ENCODE results near the gene MIS12. TPM values are rescaled to one million over a fixed set of nuclear protein-coding genes. Genes with fewer than 3 reads are reported as not detected.

The MIS12 gene
- total and polyA plus RNA-seq, 2 of the 13 experiments (the other 11 are each of a cell fraction or from before 2014, with no cell fraction given) = 13.4 to 28.0 TPM

GRCh38 chr17:5485270-5486205 is 828 bp upstream of the MIS12 start, which contains the start of gene DERL2 (continued):
- peak; percentile 91 for TF ChIP-seq KDM5A (IDR thresholded peaks at IDR 0.05; ENCODE audit: borderline replicate concordance, low read length)
- TF ChIP-seq ZSCAN22 (CRISPR knock-in tag; IDR thresholded peaks at IDR 0.05) = no peak
- no peak for TF ChIP-seq HNF1B (CRISPR knock-in tag; IDR thresholded peaks at IDR 0.05)
- TF ChIP-seq HNRNPK (IDR thresholded peaks at IDR 0.05; ENCODE audit: low read depth, low read length, poor library complexity, severe bottlenecking) = peak; percentile 54
- TF ChIP-seq ZNF354B (CRISPR knock-in tag; IDR thresholded peaks at IDR 0.05) = no peak
- no peak for TF ChIP-seq ARNTL (CRISPR knock-in tag; IDR thresholded peaks at IDR 0.05)
- no peak for TF ChIP-seq ZFP1 (CRISPR knock-in tag; IDR thresholded peaks at IDR 0.05)
- no peak for TF ChIP-seq ZNF121 (CRISPR knock-in tag; IDR thresholded peaks at IDR 0.05)
- TF ChIP-seq BRD4 (CRISPR knock-in tag; IDR thresholded peaks at IDR 0.05) = peak; percentile 57; the same call in 1 of the 2 replicates
- peak; percentile 48; the same call in 1 of the 2 replicates for TF ChIP-seq GABPB1 (CRISPR knock-in tag; IDR thresholded peaks at IDR 0.05)
- TF ChIP-seq ZNF570 (CRISPR knock-in tag; IDR thresholded peaks at IDR 0.05; ENCODE audit: borderline replicate concordance) = no peak
- TF ChIP-seq ATAD3A (CRISPR knock-in tag; IDR thresholded peaks at IDR 0.05) = no peak
- no peak for TF ChIP-seq CHD4 (IDR thresholded peaks at IDR 0.05; ENCODE audit: borderline replicate concordance, low read length)
- TF ChIP-seq ZNF101 (CRISPR knock-in tag; IDR thresholded peaks at IDR 0.05; ENCODE audit: borderline replicate concordance, low read depth) = no peak
- no peak for TF ChIP-seq ZNF883 (CRISPR knock-in tag; IDR thresholded peaks at IDR 0.05; ENCODE audit: not compliant biosample characterization)
- TF ChIP-seq ZBTB3 (CRISPR knock-in tag; IDR thresholded peaks at IDR 0.05; ENCODE audit: borderline replicate concordance, low read depth) = no peak
- TF ChIP-seq ZNF878 (CRISPR knock-in tag; IDR thresholded peaks at IDR 0.05) = no peak
- TF ChIP-seq ZMYM4 (CRISPR knock-in tag; IDR thresholded peaks at IDR 0.05) = no peak
- no peak for TF ChIP-seq NR2F6 (IDR thresholded peaks at IDR 0.05)
- no peak for TF ChIP-seq NR2F6 (CRISPR knock-in tag; IDR thresholded peaks at IDR 0.05)
- no peak for TF ChIP-seq ZNF12 (CRISPR knock-in tag; IDR thresholded peaks at IDR 0.05)
- no peak for TF ChIP-seq NCOA1 (CRISPR knock-in tag; IDR thresholded peaks at IDR 0.05)
- no peak for TF ChIP-seq MTA1 (CRISPR knock-in tag; IDR thresholded peaks at IDR 0.05; ENCODE audit: borderline replicate concordance)
- TF ChIP-seq ZNF18 (CRISPR knock-in tag; IDR thresholded peaks at IDR 0.05; ENCODE audit: insufficient replicate concordance) = no peak
- no peak for TF ChIP-seq ZNF614 (CRISPR knock-in tag; IDR thresholded peaks at IDR 0.05; ENCODE audit: borderline replicate concordance)
- TF ChIP-seq POLR2AphosphoS5 (IDR thresholded peaks at IDR 0.05; ENCODE audit: low read depth, low read length) = peak; percentile 38; the same call in 1 of the 2 replicates
- TF ChIP-seq ZNF253 (CRISPR knock-in tag; IDR thresholded peaks at IDR 0.05; ENCODE audit: borderline replicate concordance) = no peak
- TF ChIP-seq ZSCAN20 (CRISPR knock-in tag; IDR thresholded peaks at IDR 0.05; ENCODE audit: borderline replicate concordance) = no peak
- peak; percentile 33; the same call in 1 of the 2 replicates for TF ChIP-seq TAF1 (CRISPR knock-in tag; IDR thresholded peaks at IDR 0.05)

Data from HepG2 (cell line).